ENCODE results near the gene ZNF37A.
"Not testable (repeated sequence)": the region's sequence is repeated elsewhere in the genome, so short reads cannot be mapped to it uniquely, and the experiment has no call there.

ZNF37A gene

DNA sequence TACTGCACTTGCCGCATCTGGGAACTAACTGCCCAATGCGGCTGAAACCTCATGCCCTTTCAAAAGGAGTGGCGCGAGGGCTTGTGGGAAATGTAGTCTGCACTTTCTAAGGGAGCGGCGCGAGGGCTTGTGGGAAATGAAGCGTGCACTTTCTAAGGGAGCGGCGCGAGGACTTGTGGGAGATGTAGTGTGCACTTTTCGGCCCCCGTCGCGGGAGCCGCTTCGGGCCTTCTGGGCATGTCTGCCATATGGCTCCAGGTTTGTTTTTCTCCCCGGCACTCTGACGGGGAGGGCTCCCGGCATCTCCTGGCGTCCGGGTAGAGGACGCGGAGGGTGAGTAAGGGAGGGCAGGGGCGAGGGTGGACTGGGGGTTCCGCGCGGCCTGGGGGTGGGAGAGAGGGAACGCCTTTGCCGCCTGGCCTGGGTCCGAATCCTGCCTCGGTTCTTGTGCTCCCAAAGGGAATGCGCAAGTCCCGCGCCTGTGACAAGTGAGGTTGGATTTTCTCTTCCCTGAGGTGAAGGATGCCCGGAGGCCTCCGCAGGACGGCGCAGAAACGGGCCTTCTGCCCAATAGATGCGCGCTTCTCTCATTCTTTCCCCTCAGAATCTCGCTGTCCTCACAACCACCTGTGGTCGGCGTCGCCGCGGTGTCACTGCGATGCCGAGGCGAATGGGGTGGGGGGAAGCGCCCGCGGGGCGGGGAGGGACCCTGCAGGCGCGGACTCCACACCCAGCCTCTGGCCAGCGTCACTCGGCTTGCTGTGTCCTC is at the start of gene ZNF37A:
ZNF37A (plus strand) TSS at position 180 of the 769 bp plus-strand sequence. CDS start 2,281 bp downstream, outside the sequence.
- DNase-seq = peak; percentile 88

DNA sequence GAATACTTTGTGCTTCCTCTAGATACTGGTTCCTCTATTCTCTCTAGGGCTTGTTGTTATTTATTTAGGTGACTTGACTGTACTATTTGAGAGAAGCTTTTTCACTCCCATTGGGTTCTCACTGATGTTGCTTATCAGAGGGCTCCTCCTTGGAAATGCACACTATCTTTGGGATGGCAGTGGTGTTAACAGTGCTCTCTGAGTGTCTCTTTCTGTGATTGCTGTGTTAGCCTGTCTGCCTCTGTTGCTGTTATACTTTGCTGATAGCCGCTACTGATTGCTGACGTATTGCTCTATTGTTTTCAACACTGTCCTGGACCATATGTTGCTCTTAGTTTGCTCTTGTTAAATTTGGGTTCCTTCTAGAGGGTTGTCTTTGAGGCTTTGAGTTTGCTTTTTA is 49.0 kb upstream of the ZNF37A start:
- no peak for DNase-seq

DNA sequence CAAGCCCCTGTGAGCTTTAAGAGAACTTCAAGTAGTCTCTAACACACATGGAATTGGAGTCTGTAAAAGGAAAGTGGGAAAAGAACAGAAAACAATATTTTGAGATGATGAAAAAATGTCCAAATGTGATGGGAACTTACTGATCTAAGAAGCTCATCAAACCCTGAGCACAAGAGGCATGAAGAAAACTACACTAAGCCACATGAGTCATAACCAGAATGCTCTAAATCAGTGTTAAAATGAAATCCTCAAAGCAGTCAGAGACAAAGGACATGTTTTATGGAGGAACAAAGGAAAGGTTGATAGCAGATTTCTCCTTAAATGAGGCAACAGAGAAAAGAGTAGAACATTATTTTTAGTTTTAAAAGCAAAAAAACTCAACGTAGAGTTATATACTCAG is 46.5 kb upstream of the ZNF37A start:
- DNase-seq = no peak

DNA sequence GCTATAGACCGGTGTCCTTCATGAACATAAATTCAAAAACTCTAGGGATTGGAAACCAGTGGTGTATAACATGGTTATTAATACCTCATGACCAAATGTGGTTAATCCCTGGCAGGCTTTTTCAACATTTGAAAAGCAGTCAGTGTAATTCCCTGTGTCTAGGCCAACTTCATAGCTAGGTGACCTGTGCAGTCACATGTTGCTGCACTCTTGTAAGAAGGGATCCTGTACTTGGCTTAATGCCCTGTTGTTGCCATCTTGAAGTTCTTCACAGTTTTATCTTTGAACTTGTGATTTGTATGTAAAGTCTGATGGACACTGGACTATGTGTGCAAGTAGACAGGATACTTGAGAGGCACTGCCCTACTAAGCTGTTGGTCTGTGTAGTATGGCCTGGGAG is 43.9 kb upstream of the ZNF37A start:
- DNase-seq = no peak

DNA sequence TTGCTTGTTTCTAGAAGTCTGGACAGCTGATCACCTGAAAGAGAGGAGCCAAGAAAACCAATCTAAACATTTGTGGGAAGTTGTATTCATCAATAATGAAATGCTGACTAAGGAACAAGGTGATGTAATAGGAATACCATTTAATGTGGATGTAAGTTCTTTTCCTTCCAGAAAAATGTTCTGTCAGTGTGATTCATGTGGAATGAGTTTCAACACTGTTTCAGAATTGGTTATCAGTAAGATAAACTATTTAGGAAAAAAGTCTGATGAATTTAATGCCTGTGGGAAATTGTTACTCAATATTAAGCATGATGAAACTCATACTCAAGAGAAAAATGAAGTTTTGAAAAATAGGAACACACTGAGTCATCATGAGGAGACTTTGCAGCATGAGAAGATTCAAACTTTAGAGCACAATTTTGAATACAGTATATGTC is 39.8 kb upstream of the ZNF37A start:
- no peak for DNase-seq

DNA sequence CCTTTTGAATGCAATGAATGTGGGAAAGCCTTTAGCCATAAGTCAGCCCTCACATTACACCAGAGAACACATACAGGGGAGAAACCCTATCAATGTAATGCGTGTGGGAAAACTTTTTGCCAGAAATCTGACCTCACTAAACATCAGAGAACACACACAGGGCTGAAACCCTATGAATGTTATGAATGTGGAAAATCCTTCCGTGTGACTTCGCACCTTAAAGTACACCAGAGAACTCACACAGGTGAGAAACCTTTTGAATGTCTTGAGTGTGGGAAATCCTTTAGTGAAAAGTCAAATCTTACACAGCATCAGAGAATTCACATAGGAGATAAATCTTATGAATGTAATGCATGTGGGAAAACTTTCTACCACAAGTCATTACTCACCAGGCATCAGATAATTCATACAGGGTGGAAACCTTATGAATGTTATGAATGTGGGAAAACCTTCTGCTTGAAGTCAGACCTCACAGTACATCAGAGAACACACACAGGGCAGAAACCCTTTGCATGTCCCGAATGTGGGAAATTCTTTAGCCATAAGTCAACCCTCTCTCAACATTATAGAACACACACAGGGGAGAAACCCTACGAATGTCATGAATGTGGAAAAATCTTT is 38.8 kb upstream of the ZNF37A start:
- not testable (repeated sequence) for DNase-seq

DNA sequence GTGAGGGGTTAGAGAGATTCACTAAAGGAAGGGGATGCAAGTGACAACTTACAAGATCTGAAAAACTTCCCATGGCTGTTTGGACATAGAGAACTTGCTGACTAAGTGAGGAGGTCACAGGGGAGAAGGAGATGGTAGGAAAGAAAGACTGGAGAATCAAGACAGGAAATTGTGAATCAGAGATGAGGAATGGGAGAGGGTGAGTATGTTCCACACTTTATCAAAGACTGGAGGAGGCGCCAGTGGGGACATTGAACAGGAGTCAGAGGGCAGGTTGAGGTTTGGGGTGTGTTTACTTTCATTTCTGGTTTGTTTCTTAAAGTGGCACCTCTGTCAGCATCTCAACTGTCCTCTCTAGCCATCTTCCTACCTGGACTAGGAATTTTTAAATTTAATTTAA is 24.5 kb upstream of the ZNF37A start:
- not testable (repeated sequence) for DNase-seq

DNA sequence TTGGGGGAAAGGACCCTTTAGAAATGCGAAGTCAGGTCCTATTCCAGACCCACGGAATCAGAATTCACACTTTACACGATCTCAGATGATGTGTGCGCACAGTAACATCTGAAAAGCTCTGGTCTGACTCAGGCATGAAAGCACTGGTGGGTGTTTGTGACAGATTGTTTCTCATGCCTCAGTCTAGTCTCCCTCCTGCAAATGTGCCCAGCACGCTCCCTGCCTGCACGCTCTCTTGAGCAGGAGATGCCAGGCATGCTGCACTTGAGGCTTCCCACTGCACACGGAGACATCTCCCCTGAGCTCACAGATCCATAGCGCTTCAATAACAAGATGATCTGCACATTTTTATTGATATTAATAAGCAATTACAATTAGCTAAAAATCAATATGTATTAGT is 23.6 kb upstream of the ZNF37A start:
- DNase-seq = no peak

DNA sequence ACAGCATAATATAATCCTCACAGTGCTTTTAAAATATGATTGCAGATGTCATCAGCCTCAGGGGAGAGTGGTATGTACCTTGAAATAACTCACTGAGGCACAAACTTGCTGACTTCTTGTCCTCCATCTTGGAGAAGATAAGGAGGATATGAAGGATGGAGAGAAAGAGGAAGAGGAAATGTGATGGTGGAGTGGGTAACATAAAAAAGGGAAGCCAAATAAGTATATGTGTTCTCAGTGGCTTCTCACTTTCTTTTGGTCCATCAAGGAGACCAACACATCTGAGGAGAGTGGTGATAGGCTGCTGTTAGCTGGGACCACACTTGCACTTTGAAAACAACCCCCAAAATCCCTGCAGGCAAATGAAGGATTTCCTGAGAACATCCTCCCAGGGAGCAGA is 21.6 kb upstream of the ZNF37A start:
- no peak for DNase-seq

DNA sequence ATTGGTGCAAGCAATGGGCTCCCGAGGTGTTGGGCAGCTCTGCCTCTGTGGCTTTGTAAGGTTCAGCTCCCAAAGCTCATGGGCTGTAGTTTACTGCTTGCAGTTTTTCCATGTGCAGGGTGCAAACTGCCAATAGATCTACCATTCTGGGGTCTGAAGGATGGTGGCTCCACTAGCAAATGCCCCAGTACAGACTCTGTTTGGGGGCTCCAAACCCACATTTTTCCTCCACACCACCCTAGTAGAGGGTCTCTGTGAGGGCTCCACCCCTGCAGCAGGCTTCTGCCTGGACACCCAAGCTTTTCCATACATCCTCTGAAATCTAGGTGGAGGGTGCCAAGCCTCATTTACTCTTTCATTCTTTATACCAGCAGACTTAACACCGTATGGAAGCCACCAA is 17.4 kb upstream of the ZNF37A start:
- DNase-seq = no peak

DNA sequence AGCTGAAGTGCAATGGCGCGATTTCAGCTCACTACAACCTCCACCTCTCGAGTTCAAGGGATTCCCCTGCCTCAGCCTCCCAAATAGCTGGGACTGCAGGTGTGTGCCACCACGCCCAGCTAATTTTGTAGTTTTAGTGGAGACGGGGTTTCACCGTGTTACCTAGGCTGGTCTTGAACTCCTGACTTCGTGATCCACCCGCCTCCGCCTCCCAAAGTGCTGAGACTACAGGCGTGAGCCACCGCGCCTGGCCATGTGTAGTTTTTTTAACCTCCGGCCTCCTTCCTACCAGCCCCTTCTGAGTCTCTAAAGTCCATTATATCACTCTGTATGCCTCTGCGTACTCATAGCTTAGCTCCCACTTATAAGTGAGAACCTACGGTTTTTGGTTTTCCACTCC is 819 bp upstream of the ZNF37A start:
- not testable (repeated sequence) for DNase-seq

DNA sequence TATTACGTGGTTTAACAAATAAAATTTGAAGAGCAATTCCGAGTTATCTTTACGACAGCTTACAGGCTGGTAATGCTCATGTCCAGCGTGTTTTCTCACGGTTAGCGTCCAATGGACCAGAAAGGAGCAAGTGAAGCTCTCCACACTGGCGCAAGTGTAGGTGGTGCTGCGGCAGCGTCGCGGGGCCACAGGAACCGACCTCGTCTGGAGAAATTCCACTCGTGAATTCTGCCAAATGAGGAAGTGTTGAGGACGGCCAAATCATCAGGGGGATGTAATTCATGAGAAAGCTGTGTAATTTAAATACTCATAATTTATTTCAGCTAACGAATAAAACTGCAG is 350 bp upstream of the ZNF37A start:
- no peak for DNase-seq

DNA sequence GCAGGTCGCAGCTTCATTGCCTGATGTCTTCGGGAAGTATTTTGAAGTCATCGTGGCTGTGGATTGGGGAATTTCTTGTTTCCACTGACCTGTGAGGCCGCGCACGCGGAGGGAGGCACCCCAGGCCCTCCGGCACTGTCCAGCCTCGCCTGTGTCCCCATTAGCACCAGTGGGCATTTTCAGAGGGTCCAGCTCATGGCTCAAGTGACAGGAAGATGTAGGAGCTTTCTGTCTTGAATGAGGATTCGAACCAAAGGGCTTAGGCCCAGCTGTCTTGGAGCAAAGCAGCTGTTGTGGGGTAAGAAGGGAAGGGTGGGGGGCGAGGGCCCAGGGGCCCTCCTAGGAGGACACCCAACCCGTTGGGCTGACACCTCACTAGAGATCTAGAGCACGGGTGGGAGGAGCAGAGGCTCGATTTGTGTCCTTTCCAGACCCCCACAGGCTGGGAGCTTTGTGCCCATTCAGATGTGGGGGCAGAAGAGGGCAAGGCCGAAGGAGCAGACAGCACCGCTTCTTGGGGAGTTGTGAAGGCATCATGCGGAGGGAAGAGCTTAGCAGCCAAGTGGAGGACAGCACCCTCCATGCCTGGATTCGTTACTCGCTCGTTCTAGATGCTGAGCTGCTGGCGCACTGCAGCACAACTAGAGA is 914 bp downstream of the ZNF37A start:
- peak; percentile 53 for DNase-seq

DNA sequence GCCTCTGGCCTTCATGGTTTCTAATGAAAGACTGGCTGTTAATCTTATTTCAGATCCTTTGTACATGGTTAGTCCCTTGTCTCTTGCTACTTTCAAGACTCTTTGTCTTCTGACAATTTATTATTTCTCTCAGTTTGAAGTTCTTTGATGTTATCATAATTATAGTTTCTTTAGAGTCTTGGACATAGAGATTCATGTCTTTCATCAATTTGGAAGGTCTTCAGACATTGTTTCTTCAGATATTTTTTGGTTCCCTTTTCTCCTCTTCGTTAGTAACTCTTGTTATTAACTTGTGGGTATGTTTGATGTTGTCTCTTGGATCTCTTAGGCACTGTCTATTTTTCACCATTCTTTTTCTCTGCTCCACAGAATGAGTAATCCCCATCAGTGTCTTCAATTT is 8.7 kb downstream of the ZNF37A start:
- DNase-seq = no peak

DNA sequence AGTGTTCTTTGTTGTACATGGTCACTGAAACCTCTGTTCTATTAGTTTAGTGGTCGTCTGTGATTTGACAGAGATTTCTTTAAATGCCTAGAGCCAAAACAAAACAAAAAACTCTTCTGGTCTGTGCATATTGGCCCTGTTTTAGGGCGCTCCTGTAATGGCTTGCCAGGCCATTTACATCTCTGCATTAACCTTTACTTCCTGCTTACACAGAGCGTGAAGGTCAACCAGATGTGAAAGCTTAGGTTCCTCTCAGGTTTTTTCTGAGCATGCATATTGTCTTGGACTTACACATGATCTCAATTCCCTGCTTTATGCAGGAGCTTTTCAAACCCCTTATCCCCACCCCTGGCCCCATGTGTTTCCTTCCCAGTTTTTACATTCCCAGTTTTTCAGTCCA is 9.6 kb downstream of the ZNF37A start:
- DNase-seq = no peak

DNA sequence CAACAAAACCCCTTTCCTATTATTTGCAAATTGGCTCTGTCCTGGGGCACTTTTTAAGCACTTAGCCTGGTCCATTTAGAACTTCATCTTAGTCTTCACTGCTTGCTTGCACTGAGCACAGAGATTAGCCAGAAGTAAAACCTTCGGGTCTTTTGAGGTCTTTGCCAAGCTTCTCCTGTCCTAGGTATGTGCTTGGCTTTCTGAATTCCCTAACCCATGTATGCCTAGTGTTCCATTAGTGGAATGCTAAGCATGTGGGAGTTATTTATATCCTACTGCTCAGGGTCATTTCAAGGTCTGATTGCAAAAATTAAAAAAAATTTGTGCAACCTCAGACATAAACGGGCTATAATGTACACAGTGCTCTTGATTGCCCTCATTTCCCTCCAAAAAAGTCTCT is 18.0 kb downstream of the ZNF37A start:
- DNase-seq = no peak

DNA sequence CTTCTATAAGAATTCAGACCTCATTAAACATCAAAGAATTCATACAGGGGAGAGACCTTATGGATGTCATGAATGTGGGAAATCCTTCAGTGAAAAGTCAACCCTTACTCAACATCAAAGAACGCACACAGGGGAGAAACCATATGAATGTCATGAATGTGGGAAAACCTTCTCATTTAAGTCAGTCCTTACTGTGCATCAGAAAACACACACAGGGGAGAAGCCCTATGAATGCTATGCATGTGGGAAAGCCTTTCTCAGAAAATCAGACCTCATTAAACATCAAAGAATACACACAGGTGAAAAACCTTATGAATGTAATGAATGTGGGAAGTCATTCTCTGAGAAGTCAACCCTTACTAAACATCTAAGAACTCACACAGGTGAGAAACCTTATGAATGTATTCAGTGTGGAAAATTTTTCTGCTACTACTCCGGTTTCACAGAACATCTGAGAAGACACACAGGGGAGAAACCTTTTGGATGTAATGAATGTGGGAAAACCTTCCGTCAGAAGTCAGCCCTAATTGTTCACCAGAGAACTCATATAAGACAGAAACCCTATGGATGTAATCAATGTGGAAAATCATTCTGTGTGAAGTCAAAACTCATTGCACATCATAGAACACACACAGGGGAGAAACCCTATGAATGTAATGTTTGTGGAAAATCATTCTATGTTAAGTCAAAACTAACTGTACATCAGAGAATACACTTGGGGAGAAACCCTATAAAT is 24.1 kb downstream of the ZNF37A start:
- no peak for DNase-seq

DNA sequence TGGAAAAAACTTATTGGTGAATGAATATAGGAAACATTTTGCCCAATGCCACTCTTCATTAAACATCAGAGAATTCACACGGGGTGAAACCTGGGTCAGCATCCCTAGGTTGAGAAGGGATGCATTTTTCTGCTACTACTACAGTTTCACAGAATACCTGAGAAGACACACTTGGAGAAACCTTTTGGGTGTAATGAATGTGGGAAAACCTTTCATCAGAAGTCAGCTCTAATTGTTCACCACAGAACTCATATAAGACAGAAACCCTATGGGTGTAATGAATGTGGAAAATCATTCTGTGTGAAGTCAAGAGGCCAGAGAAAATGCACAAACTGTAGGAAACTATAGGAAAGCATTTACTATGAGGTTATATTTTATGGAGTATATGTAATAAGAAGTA is 24.9 kb downstream of the ZNF37A start:
- no peak for DNase-seq

DNA sequence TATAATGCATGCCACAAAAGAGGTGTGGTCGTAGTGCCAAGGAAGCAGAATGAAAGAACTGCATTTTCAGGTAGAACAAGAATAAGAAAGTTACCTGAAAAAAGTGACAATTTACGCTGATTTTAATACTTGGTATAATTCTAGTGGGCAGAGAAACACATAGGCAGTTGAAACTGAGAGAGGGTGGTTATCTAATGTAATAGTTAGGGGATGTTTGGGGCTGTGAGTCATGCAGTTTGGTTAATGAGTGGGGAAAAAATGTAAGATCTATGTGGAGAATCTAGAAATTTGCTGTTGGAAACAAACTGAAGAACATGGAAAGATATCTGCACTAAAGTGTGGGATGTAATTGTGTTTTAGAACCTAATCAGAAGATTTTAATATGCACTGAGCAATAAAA is 33.7 kb downstream of the ZNF37A start:
- no peak for DNase-seq

DNA sequence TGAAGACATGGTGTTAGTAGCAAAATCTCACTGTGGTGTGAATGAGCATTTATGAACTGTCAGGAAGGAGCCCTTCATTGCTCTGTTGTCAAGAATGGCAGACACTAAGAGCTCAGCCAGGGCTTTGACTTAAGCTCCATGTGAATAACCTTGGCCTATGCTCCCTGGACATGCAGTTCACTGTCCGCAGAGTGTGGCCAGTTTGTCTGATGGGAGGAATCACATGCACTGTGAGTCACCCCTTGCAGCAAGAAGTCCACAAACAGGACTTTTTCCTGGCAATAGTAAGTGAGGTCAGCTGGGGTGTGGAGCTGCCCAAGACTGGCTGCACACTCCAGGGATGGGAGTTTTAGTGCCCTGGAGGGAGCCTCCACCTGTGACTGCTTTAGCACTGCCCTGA is 49.5 kb downstream of the ZNF37A start:
- no peak for DNase-seq

DNA sequence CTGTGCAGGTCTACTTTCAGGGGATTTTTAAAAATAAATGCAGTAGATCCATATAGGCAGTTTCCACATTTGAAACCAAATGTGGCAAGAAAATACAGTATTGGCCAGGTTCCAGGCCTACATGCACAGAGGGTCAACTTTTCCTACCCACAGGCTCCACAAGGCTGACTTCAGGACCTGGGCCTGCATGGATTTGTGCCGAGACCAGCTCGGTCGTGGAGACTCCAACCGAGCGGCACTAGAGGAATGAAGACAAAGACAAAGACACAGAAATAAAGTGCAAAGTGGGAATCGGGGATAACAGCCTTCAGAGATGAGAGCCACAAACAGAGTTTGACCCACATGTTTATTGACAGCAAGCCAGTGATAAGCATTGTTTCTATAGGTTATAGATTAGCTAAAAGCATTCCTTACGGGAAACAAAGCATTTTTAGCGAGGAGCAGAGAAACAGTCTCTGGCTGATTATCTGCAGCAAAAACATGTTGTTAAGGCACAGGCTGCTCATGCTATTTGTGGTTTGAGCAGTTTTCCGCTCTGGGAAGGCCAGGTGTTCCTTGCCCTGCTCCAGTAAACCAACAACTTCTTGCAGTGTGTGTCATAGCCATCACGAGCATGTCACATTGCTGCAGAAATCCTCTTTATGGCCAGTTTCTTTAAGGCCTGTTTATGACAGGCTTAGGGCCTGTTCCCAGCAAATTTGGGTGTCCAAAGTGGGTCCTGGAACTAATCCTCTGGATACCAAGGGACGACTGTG is 52.6 kb downstream of the ZNF37A start:
- DNase-seq = no peak

DNA sequence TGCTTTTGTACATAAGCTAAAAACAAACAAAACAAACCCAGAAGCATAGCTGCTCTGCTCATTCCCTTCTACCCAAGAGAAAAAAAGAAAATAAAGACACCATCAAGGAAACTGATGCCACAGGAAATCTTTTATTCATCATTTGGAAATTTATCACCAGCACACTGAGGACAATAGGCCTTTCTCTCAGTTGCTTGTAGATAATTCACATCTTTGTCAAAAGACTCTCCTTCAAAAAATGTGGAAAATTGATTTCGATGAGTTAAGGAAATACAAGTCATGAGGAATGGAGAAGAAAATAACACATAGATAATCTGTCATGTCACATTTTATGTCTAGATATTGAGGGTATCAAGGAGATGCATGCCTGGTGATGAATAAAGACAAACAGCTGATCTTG is 53.5 kb downstream of the ZNF37A start:
- DNase-seq = no peak
